B cell (primary cell): ENCODE measurements around the gene ADGRD1.

Experiments used
- CTCF ChIP-seq: fragments of 200-600 bp; IDR thresholded peaks from one replicate; pipeline ENCODE4 v1.8.0; 2022; ENCODE audit warnings: antibody characterized with exemption, mild to moderate bottlenecking
- EZH2 ChIP-seq: IDR thresholded peaks from 2 replicates; pipeline ENCODE4 v1.6.1; 2012; ENCODE audit warnings: borderline replicate concordance, low read depth, mild to moderate bottlenecking, moderate library complexity, low read length; ENCODE audit not compliant: insufficient read depth, poor library complexity, severe bottlenecking

GRCh38 chr12:131117438-131118245 lies 163.9 kb downstream of the ADGRD1 start:
- TF ChIP-seq EZH2 (no peak), CTCF (no peak)
